ENCODE results near the gene USP13.
"Not testable (repeated sequence)": the region's sequence is repeated elsewhere in the genome, so short reads cannot be mapped to it uniquely, and the experiment has no call there.

USP13 gene

DNA sequence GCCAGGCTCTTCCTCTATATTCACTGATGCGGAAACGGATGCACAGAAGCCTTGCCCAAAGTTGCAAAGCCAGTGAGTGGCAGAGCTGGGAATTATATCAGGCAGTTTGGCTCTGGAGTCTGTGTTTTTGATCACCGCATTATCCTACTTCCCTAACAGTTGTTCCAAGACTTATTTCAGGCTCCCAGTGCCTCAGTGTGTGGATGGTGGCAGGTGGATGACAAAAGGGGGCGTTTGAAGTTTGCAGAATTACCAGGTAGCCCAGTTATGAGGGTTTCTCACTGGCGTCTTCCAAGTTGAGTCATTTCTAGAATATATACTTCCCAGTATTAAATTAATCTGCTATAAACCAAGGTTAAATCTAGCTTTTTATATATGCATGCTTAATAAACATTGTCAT is 81.0 kb downstream of the USP13 start:
- in situ Hi-C loops (cut with MboI; ENCODE audit: low sequenced_read_pairs), result no loop called here

DNA sequence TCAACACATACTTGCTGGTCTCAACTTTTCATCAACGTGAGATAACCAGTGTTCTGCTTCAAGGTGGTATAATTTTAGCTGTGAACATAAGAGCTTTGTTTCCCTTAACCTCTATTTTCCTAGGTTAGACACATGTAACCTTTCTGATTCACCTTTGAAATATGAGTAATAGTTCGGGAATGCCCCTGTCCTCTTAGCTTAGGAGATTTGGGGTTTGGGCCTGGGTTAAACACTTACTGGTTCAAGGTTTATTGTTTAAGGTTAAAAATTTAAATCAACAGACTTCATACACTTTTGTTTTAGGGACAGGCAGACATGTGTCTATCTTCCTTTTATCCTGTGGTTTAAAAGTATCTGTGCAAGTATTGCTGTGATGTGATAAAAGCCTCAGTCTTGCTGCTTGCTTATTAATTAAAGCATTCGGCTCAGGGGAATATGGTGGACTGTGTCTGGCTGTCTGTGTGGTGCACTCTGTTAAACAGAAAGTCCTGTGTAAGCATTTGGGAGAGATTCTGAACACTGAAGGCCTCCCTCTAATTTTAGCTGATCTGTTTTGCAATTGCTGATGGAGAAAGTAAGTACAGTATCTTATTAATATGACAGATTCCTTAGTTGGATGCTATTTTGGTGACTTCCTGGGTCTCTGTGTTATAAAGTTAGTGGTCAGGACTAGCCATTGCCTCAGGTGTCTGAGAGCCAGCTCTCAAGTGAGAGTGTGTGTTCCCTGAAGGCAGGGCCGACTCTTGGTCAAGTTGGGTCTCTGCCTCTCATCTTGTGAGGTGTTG is 81.8 kb downstream of the USP13 start:
- in situ Hi-C loops (cut with MboI; ENCODE audit: low sequenced_read_pairs), result no loop called here

DNA sequence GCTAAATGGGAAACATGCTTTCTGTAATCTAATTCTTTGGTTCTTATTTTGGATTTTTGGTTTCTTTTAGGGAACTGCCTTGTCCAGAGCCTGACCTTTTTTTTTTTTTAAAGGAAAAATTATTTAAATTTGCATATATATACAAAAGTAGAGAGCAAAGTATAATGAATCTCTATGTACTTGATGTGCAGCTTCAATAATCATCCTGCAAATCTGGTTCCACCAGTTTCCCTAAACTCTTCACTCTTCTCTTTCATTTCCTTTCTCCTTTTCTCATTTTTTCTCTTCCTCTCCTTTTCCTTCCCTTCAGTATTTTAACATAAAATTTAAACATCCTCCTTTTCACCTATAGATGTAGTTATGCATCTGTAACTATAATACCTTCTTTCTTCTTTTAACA is 82.5 kb downstream of the USP13 start:
- in situ Hi-C loops (cut with MboI; ENCODE audit: low sequenced_read_pairs), result no loop called here

DNA sequence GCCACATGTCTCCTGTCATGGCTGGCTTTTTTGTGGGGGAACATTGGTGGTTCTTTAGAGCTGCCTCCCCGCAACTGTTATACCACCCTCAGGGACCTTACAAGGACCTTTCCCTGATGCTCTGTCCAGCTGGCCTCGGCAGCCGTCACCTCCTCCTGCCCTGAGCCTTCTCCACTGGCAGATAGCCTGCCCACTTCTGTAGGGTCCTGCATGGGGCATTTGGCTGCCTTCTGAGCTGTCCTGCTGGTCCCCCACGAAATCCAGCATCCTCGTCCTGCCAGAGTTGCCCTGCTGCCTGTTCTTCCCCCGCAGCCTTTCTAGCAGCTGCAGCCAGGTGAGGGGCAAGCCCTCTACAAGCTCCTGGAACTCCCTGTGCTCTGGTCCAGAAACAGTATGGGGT is 86.2 kb downstream of the USP13 start:
- in situ Hi-C loops (cut with MboI; ENCODE audit: low sequenced_read_pairs), result no loop called here

DNA sequence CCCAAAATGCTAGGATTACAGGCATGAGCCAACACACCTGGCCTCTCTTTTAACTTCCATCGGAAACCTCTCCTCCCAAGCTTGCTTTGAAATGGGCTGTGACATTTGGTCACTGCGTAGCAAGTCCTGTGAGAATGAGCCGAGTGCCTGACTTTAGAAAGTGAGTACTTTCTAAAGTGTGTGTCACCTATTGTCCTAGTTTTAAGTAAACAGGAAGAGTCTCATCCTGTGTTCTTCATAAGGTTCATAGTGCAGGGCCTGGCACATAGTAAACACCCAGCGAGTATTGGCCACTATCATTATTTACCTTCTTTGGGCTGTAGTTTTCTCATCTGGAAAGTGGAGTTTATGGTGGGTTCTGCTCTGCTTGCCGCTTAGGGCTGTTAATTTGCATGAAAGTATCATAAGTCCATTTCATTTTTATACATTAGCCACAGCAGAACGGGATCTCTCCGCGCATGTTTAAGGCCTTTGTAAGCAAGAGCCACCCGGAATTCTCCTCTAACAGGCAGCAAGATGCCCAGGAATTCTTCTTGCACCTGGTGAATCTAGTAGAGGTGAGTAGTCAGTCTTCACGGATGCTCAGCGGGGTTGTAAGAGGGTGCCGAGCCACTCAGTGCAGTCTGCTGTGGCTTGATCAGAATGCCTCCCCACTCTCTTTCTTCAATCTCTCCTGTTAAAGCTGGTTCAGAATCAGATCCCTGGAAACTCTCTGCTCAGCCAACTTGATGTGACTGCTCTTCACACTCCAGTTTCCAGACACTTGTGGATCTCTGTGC is 87.2 kb downstream of the USP13 start:
- in situ Hi-C loops (cut with MboI; ENCODE audit: low sequenced_read_pairs), result no loop called here

DNA sequence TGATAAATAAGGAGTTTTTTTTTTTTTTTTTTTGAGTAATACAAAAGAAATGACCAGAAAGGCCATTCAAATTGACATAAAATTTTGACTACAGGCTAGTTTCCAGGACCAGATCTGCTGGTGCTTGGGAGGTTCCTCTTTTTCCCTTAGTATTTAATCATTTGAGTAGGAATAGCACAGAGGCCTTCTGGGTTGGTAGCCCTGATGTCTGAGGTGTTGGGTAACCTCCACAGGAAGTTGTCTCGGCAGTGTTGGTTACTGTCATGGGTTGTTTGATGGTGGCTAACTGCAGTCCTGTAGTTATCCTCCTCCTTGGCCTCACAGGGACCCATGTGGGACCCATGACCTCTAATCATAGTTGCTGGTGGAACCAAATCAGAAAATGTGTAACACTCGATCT is 91.1 kb downstream of the USP13 start:
- in situ Hi-C loops (cut with MboI; ENCODE audit: low sequenced_read_pairs), result no loop called here

DNA sequence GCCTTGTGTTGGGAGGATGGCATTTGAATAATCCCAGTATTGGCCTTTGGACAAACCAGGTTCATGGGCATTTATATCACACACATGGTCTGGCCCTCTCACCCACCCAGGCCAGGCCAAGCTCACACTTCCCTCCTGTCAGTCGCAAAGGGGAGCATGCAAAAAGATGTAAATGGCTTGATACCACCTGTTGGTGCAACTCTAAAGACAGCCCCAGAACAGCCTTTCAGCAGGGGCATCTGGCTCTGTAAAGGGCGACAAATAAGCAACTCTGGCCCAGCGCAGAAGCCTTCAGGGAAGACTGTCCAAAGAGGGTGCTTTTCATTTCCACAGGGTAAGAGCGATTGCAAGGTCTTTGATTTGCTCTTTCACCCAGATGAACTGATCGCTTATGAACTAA is 91.8 kb downstream of the USP13 start:
- in situ Hi-C loops (cut with MboI; ENCODE audit: low sequenced_read_pairs), result no loop called here

DNA sequence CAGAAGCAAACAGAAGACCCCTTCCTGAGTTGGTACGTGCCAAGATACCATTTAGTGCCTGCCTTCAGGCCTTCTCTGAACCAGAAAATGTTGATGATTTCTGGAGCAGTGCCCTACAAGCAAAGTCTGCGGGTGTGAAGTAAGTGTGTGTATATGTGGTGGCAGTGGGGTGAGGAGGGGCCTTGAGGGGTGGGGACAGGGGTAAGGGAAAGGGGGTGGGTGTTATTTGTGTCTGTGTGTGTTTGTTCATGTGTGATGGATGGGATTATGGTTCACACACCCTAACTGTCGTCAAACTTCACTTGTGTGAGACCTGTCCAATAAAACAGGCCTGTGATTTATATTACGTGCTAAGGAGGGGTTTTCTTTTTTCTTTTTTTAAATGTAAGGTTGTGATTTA is 92.2 kb downstream of the USP13 start:
- in situ Hi-C loops (cut with MboI; ENCODE audit: low sequenced_read_pairs), result no loop called here

DNA sequence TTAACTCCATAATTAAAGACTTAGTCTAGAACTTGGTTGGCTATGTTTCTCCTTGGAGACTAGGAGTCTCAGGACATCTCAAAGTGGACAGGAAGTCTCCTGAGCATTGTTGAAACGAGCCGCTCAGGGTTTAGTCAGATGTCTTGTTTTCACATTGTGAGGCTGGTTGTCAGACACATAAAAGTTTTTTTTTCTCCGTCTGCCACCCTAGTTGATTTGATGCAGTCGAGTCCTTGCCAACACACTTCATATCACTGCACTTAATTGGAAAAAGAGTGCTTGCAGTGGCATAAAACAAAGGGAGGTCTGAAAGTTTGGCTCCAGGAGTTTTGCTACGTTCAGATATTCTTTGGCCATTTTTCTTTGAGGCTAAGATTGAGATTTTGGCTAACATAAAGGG is 92.9 kb downstream of the USP13 start:
- in situ Hi-C loops (cut with MboI; ENCODE audit: low sequenced_read_pairs), result no loop called here

DNA sequence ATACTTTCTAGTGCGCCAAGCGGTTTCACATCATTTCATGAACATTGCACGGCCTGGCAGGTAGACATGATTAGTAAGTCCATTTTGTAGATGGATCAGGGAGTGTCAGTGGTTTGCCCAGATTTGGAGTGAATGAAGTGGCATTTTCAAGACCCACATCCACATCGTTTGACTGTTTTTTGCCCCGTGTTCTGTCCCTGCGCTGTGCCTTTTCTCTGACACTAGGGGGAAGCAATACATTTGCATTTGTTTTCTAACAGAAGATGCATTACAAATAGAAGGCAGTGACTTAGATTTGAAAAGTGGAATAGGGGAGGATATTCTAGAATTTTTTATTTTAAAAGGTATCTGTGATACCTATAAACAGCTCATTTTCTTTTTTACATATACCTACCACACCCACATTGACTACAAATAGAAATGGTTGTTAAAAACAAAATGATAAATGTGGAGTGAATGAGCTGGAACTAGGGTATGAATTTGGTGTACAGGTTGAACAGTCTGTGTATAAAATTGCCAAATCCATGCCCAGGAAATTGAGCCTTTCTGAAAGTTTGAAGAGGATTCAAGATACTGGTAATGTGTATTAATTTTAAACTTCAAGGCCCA is 98.0 kb downstream of the USP13 start:
- in situ Hi-C loops (cut with MboI; ENCODE audit: low sequenced_read_pairs), result no loop called here

DNA sequence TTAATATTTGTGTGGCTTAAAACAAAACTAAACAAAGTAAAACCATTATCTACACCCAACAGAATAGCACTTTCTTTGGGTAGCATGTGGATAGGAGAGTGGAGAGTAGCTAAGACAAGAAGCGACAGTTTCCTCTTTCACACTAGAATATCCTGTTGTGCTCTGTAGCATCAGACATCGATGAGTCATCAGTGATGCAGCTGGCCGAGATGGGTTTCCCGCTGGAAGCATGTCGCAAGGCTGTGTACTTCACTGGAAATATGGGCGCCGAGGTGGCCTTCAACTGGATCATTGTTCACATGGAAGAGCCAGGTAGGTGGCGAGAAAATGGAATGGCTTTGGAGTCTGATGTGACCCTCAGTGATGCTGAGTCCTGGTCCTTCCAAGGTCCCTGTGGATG is 108.1 kb downstream of the USP13 start:
- in situ Hi-C loops (cut with MboI; ENCODE audit: low sequenced_read_pairs), result no loop called here

DNA sequence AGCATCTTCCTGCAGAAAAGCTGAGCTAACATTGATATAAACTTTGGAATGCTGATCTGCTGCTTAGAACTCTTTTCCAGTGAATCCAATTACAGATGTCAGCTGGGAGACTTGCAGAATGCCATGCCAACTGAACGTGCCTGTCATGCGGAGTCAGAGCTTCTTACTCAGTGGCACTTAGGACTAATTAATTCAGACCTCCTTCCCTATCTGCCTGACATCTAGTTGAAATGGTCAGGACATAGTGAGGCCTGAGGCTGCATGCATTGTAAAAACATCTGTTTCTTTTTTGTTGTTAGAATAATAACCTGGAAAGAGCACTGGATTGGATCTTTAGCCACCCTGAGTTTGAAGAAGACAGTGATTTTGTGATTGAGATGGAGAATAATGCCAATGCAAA is 112.6 kb downstream of the USP13 start:
- in situ Hi-C loops (cut with MboI; ENCODE audit: low sequenced_read_pairs), result no loop called here

DNA sequence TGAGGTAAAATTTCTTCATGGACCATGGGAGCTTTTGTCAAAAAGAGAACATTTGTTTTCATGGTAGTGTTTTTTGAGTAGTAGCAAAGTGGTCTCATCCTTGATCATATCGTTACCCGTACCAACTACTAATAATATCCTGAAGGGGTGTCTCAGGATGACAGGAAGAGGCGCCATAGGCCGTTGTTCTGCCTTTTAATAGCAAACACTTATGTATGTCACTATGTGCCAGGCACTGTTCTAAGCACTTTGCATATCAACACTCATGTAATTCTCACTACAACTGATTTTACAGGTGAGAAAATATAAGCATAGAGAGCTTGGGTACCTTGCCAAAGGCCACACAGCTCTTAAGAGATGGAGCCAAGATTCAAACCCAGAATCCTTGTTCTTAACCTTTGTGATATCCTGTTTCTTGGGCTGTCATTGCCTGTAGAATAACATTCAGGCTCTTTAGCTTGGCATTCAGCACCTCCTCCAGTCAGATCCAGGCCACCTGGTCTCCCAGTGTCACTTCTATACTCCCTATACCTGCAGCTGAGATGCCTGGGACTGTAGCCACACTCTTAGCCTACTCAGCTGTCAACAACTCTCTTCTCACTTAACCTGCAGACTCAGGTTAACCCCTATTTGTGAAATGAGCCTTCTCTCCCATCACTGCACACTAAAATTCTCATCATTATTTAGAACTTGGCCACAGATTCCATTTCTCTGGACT is 113.7 kb downstream of the USP13 start:
- in situ Hi-C loops (cut with MboI; ENCODE audit: low sequenced_read_pairs), result no loop called here

DNA sequence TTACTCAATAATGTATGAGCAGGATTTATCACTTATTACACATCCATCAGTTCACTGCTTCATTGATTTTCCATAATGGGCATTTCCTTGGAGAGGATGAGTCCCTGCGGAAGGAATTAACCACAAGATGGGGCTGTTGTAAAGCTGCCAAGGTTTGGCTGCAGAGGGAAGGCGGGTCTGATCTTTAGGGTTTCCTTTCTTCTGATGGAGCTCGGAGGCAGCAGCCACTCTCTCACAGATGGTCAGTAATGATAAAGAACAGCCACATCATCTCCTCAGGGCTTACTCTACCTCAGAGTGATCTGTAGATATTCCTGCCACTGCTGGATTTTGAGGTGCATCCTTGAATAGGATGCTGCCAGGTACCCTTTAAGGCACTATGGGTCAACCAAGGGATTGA is 115.2 kb downstream of the USP13 start:
- in situ Hi-C loops (cut with MboI; ENCODE audit: low sequenced_read_pairs), result no loop called here

DNA sequence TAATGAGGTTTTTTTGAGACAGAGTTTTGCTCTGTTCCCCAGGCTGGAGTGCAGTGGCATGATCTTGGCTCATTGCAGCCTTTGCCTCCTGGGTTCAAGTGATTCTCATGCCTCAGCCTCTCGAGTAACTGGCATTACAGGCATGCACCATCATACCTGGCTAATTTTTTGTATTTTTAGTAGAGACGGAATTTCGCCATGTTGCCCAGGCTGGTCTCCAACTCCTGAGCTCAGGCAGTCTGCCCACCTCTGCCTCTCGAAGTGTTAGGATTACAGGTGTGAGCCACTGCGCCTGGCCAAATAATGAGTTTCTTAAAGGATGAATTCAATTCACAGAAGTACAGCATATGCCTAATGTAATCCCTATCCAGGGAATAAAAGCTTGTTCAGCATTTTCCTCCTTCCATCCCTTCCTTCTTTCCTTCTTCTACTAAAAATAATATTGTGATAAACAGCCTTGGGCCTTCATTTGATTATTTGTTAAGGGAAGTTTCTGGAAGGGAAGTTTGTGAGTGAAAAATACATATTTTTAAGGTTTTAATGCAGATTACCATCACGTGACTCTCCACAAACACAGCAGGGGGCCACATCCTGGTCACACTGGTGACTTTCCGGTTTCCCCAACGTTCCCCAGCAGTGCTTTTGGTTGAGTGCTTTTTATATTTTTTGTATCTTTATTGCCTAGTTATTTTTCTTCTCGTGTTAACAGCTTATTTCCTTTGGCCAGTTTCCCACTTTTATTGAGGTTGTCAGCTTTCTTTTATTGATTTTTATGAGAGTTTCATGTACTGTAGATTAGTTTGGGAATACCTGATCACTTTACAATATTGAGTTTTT is 116.8 kb downstream of the USP13 start:
- in situ Hi-C loops (cut with MboI; ENCODE audit: low sequenced_read_pairs), result no loop called here

DNA sequence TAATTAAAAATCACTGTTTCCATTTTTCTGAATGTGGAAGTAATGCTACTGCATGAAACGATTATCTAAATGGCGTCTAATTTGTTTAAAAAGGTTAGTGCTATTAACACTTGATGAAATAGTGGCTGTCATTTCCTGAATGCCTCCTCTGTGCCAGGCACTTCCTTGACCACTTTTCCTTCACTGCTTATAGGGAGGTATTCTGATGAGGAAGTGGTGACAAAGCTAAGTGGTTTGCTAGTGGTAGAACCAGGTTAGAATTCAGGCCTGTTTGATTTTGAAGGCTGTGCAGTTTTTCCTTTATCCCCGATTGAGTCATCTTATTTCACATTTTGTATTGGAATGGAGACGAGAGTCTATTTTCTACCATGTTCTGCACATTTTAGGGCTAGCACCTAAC is 119.0 kb downstream of the USP13 start:
- in situ Hi-C loops (cut with MboI; ENCODE audit: low sequenced_read_pairs), result no loop called here

DNA sequence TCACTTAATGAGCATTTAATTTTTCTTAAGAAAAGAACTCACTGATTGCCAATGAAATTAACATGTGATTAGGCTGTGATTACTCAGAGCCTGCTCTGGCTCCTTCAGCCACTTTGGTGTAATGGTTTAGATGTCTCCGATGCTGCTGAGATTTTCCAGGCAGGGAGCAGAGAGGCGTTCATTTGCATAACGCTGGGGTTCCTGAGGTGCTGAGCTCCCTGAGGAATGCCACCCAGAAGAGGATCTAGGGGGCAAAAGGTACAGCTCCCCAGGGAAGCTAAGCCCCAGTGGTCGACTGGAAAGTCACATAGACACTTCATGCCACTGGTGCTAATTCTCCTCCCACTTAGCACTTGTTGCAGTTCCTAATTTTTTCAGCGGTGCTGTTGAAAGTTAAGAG is 119.5 kb downstream of the USP13 start:
- in situ Hi-C loops (cut with MboI; ENCODE audit: low sequenced_read_pairs), result no loop called here

DNA sequence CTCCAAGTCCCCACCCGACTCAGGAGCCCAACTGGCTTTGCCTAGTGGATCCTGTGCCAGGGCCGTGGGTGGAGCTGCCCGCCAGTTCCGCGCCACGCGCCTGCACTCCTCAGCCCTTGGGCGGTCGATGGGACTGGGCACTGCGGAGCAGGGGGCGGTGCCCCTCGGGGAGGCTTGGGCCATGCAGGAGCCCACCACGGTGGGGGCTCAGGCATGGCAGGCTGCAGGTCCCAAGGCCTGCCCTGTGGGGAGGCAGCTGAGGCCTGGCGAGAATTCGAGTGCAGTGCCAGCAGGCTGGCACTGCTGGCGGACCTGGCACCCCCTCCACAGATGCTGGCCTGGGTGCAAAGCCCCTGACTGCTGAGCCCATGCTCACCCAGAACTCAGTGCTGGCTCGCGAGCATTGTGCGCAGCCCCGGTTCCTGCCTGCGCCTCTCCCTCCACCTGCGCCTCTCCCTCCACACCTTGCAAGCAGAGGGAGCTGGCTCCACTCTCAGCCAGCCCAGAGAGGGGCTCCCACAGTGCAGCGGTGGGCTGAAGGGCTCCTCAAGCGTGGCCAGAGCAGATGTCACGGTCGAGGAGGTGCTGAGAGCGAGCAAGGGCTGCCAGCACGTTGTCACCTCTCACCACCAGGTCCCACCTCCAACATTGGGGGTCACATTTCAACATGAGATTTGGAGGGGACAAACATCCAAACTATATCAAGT is 122.7 kb downstream of the USP13 start:
- in situ Hi-C loops (cut with MboI; ENCODE audit: low sequenced_read_pairs), result no loop called here

DNA sequence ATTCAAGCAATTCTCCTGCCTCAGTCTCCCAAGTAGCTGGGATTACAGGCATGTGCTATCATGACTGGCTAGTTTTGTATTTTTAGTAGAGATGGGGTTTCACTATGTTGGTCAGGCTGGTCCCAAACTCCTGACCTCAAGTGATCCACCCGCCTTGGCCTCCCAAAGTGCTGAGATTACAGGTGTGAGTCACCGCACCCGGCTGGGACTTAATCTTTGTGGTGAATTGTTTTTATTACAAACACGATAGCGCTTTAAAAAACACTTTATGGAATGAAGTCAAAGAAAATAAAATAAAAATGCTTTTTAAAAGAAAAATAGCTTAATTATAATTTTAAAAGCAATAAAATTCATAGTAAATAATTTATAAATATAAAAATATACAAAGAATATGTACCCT is 130.0 kb downstream of the USP13 start:
- in situ Hi-C loops (cut with MboI; ENCODE audit: low sequenced_read_pairs), result not testable (repeated sequence)

DNA sequence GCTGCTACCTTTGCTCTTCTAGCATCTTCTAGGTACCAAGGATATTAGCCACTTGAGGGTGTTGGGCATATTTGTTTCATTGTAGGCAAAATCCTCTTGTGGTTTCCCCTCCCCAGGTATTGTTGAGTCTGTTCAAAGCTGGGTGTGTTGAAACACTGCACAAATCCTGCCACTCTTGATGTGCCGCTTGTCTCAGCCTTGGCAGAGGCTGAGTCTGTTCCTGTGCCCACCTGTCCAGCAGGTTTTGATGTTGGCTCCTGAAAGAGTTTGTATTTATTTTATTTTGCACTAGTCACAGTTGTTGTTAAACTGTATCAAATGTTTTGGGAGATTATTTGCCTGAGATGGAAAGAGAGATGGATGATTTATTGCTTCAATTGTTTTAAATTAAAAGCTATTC is 136.2 kb downstream of the USP13 start:
- in situ Hi-C loops (cut with MboI; ENCODE audit: low sequenced_read_pairs), result no loop called here

All from hTERT RPE-1 (cell line).